NCI-H82 treated with DMSO at 0.1 percent for 48 hours (cell line): ENCODE results near the gene MIPEP.
A peak's percentile ranks its signal among the peaks of the same experiment; 100 is the strongest.
"Not testable (repeated sequence)": the region's sequence is repeated elsewhere in the genome, so short reads cannot be mapped to it uniquely, and the experiment has no call there.

Experiments
- DNase-seq: peaks from one replicate; lab custom pipeline; 2025; ENCODE audit not compliant: unreplicated experiment; lab: John Stamatoyannopoulos, UW

Gene MIPEP

DNA sequence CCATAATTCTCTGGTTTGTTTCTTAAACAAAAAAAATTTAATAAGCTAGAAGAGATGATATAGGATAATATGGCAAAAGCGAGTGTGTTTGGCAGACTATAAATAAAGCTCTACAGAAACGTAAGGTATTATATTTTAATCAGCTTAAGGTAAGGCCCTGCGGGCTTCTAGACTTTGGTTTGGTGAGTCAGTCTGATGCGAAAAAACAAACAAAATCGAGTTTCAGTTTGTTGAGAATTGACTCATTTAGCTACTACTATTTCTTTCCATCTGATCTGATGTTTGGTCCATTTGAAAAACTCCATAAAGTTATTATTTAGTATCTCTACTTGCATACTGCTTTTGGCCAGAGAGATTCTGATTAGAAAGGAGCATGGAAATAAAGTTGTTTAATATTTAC, 138.0 kb downstream of the MIPEP start:
- peak; percentile 25 for DNase-seq

DNA sequence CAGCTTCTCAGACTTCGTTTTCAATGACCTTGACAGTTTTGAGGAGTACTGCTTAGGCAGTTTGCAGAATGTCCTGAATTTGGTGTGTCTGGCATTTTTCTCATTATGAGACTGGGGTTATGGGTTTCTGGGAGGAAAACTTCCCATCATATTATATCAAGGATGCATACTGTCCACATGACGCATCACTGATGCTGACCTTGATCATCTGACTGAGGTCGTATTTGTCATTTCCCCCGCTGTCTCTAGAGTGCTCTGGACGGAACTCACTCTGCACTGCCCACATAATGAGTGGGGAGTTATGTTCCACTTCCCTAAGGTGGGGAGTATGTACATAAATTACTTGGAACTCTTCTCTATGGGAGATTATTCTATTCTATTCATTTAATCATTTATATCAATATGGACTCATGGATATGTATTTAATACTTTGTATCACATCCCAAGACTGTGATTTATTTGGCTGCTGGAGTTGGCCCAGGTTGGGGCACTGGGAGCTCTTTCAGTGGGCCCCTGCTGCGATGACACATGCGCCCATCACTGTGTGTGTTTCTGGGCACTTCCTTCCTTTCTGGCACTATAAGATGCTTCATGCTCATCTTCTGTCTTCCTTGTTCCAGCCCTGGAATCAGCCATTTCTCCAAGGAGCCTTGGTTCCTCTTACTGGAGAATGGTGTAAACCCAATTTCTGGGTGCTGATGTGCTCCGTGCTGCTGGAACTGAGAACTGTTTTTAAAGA, 138.6 kb downstream of the MIPEP start:
- DNase-seq: no peak

DNA sequence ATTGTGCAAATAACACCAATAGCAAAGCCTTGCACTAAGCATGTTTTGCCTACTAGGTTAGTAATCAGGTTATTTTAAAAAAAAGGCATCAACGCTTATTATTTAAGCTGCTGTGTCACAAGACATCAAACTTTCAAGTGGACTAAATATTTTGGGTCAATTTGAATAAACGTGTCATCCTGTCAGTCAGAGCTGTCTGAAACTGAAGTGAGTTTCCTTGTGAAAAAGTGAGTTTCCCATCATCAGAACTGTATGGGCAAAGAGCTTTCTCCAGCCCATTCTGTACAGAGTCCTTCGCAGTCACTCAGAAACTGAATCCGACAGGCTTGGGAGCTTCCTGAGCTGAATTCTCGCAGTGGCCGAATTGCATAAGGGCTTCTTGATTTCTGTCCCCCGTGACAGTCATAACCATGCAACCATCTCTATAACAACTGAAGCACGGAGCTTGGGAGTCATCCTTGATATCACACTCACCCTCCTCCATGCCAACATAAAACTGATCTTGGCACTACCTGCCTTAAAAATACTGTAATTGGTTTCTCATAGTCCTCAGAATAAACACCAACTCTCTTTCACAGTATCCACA, 139.8 kb downstream of the MIPEP start:
- no peak for DNase-seq

DNA sequence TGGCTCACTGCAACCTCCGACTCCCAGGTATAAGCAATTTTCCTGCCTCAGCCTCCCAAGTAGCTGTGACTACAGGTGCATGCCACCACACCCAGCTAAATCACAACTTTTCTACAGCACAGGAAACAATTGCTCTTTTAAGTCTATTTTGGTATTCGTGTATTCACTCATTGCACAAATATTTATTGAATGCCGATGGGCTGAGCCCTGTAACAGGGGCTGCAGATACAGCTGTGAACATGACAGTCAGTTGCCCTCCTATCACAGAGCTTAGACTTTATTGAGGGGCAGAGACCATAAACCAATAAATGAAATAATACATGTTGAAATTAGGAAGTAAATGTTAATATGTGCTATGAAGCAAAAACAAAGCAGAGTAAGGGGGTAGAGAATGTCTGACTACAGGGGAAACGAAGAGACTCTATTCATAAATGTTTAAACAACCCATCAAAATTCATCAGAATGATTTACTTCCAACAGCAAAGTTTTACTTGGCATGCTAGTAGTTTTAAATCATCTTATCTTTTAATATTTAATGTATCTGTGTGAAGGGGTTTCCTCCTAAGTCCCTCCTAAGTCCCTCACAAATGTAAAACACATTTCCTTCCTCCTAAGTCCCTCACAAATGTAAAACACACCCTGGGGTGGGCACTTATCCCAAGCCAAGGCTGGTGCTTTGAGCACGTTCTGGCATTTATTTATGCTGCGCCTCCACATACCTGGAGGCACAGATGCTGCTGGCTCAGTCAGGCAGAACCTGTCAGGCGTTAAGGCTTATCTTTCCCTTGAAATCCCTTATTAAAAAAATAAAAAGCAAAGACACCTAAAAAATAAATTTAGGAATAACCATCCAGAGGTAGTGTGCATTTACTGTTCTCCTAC, 140.8 kb downstream of the MIPEP start:
- DNase-seq: no peak

DNA sequence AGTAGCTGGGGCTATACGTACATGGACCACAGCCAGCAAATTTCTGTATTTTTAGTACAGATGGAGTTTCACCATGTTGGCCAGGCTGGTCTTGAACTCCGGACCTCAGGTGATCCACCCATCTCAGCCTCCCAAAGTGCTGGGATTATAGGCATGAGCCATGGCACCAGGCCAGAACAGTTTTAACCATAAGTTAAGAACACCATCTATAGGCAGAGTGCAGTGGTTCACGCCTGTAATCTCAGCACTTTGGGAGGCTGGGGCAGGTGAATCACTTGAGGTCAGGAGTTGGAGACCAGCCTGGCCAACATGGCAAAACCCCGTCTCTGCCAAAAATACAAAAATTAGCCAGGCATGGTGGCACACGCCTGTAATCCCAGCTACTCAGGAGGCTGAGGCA, 143.1 kb downstream of the MIPEP start:
- DNase-seq: not testable (repeated sequence)

DNA sequence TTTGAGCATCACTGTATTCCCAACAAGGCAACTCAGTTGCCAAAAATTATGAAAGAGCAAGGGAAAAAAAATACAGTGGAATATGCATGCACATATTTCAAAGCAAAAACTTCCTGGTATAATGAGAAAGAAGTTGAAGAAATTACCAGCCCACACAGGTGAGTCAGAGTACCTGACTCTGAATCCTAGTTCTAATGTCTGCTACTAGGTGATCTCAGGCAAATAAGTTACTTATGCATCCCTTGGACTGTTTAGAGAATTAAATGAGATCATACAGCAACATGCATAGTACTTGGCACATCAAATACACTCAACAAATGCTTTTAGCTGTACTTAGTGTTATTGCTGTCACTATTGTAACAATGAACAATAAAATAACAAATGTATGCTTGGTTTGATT, 144.9 kb downstream of the MIPEP start:
- DNase-seq: no peak

DNA sequence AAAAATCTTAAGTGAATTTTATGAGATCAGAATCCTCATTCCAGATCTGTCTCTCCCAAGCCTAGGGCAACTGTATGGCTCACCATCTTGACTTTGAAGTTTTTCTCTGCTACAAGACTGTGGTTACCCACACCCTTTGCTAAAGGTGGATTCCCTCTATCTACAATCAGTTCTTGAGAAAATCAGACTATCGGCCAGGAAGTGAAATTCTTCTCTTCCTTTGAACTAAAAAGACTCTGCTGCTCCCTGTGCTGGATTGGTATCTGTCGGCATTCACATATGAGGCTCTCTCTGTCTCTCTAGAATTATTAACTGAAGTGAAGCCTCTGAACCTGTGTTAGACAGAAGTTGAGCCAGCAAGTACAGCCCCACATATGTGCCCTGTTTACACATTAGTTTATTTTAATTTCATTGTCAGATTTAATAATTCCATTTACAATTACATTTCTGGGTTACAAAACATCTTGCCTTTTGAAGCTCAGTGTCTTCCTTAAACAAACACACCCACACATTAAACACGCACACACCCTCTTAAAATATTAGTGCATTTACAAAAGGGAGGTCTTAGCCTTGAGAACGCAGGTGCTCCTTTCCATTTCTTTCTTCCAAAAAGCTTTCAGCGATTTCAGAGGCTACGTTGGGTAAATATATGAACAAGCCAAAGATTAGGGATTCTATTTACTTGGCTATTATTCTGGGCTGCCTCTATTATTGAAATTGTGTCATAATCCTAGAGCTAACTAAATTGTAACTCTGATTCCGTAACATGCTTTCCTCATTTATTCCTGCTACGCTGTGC, 145.7 kb downstream of the MIPEP start:
- DNase-seq: no peak

DNA sequence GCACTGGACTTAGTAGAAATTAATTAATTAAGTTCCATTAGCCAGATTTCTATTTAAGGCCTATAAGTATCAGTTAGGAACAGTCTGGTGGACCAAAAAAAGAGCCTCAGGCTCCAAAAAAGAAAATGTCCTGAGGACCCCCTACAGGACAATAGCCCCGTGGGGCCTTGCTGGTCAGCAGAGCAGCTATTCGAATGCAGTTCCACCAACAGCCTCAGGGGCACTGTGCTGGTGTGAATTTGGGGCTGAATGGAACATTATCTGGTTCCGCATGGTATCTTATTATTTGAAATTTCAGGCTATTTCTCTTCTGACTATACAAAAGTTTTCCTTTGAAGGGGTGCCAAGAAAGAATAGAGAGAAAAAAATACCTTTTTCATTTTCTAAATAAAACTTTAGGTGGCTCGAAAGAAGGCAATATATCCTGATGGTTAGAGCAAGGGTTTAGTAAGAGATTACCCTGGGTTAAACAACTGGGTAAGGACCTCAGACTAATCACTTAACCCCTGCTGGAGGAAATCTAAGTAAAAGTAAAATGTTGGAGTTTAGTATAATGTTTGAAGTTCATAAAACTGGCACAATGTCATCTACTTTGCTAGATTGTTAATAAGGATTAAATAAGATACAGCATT, 147.2 kb downstream of the MIPEP start:
- DNase-seq: no peak

DNA sequence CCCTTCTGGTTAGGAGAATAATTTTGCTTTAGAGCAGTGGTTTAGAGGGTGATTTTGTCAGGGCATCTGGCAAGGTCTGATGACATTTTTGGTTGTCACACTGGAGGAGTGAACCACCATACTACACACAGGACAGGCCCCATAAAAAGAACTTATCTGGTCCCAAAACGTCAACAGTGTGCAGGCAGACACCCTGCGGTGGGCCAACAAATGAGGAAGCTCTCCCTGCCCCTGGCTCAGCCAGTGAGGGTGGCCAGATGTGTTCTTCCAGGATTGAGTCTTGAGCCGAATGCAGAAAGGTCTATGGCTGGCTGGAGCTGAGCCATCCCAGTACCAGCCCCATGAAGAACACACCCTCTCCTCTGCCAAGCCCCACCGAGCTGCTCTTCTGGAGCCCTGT, 149.2 kb downstream of the MIPEP start:
- DNase-seq: no peak

DNA sequence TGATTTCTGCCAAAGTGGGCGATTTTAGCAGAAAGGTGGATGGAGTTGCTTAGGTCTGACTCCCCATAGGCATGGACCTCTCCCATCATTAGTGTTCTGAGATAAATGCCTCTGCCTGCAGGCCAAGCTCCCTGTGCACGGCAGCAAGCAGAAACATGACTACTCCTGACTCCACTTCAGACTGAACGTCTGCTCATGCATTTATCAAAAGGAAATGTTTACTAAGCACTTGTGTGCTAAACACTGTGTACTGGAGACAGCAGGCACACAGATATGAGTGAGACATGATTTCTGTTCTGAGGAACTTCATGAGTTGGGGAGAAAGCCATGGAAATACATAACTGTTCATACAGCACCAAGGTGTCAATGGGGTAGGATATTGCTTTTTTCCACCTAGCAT, 149.6 kb downstream of the MIPEP start:
- DNase-seq: no peak

DNA sequence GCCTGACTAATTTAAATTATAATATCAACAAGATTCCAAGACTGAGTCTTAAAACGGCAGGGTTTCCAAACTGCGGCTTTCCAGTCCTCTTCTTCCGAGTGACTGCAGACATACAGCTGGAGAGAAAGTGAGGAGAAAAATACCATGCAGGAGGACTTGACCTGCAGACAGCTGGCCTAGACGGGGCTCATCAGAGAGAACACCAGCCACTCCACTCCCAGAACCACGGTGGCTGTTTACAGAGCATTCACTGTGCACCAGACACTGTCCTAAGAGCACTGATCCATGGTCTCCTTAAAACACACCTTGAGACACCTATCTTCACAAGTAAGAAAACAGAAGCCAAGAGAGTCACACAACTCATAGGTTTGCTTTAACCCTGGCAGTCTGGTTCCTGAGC, 152.7 kb downstream of the MIPEP start:
- no peak for DNase-seq

DNA sequence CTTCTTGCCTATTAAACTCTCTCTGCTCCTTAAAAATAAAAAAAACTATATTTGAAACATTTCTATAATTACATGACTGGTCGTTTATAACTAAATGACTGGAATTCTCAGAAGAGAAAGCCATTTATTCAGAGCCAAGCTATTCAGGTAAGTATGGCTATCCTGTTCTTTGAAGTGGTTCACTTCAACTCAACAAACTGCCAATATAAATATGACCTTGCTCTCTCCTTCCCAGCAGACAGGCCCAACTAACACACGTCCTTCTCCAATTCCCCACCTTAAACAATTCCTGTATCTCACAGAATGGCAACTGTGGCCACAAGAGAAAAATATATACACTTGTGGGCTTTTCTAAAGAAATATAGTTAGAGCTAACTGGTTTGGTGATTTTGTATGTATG, 153.9 kb downstream of the MIPEP start:
- DNase-seq: no peak

DNA sequence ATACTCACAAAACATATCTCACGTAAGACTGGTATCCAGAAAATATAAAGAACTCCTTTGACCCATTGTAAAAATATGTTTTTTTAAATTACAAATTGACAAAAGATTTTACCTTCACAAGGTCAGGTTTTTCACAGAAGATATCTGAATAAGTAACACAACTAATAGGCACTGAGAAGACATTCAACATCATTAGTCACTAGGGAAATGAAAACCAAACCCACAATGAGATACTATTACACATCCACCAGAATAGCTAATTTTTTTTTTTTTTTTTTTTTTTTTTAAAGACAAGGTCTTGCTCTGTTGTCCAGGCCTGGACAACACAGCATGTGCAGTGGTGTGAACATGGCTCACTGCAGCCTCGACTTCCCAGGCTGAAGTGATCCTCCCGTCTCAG, 157.5 kb downstream of the MIPEP start:
- DNase-seq: no peak

DNA sequence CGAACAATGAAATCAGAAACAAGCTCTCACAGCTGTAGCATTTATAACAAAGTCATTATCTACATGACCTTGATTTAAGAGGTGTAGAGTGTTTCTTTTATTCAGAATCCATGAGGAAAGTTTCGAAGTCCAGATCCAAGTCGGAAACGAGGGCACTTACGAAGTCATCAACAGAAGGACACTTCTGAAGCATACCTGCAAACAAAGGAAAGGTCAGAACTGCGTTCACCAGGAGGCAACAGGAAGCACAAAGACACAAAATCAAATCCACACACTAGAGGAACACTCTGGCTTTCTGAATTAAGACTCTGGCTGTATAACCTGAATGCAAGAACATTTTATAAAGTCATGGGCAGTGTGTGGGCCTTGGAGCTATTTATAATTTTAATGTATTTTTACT, 158.9 kb downstream of the MIPEP start:
- DNase-seq: no peak

DNA sequence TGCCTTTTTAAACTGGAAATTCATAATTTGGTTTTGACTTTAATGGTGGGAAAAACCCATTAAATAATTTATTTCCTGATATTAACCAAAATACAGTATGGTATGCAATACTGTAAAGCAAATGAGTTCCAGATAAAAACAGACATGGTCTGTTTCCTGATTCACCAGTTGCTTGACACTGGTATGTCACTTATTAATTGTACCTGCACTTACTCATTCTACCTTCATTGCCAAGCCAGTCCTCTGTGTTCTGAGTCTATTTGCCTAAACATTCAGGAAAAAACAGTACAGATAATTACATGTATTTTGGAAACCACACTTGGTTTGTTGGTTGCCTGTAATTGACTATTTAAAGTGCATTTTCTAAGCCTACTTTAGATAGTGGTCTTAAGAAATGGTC, 159.7 kb downstream of the MIPEP start:
- no peak for DNase-seq

DNA sequence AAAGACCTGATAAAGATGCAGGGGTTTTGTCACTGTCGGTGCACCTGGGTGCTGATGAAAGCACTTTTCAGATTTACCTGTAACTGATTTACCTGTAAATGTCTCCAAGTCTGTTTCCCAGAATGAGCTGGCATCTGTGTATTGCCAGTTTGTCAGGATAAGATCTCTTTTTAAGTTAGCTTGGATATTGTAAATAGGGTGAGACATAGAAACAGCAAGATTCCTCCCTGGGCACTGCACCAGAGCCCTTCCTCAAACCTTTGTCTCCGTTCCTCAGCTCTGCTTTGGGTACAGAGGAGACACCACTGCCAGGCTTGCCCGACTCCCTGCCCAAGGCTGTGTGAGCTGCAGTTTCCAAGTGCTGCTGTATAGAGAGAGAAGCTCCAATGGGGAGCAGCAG, 160.4 kb downstream of the MIPEP start:
- no peak for DNase-seq

DNA sequence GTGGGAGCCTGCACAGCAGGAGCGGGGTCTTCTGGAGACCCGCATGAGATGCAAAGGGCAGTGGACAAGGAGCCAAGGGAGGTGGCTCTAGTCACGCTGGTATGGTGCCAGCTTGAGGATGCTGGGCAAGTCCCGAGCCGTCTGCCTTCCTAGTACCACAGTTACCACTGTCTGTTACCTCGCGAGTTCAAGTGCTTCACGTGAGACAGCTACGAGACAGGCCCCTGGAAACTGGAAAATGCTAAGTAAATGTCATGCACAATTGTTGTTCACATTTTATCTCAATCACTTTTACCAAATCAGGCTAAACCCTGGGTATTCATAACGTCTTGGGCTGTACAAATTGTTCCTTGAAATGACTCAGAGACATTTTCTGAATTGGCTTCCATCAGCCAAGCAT, 163.3 kb downstream of the MIPEP start:
- no peak for DNase-seq

DNA sequence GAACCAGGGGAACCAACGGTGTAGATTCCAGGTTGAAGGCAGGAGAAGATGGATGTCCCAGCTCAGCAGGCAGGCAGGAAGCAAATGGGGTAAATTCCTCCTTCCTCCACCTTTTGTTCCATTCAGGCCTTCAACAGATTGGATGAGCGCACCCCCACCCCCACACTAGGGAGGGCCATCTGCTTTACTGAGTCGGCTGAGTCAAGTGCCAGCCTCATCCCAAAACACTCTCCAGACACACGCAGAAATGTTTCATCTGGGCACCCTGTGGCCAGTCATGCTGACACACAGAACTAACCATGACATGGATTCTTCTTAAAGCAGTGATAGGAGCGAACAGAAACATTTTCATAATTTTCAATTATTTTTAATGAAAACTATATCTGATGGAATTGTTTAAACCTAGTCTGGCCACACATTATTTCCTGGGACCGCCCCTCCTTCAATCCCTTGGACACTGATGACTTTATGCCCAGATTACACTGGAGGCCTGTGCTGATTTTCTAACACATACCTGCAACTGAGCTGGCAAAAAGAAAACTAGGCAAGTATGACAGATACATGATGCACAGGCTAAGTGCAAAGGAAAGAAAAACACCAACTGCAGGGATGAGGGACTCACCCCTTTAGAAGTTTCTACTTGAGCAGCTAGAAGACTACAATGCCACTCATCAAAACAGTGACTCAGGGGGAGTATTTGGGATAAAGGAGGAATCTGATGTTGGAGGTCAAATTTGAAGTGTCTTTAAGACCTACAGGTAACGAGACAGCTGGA, 164.8 kb downstream of the MIPEP start:
- DNase-seq: peak; percentile 41

DNA sequence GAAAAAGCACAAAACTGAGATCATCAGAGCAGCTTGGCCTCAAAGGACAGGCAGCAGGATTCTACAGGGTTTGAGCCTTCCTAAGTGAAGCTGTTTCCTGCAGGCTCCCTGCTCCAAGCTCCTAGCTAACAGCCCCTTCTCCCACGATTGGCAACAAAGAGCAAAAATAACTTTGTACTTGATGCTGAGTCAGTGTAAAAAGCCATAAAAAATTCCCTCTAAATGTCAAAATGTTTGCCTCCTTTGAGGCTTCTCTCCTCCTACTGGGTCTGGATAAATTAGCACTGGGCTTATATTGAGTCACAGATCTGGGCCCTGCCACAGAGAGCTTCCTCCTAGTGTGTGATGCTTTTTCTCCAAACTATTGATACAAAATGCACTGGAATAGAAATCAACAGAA, 165.7 kb downstream of the MIPEP start:
- no peak for DNase-seq
